ENCODE results near the gene TPSG1.

- TF ChIP-seq CTCF (conservative IDR thresholded peaks at IDR 0.05; ENCODE audit: low read depth in 2 of 2) (no peak), POLR2AphosphoS5 (IDR thresholded peaks at IDR 0.05; ENCODE audit: low read depth) (no peak), EZH2 (IDR thresholded peaks at IDR 0.05; ENCODE audit: low read depth, unreplicated experiment) (no peak), ZNF331 (CRISPR knock-in tag; IDR thresholded peaks at IDR 0.05; ENCODE audit: low read depth) (no peak), JUNB (IDR thresholded peaks at IDR 0.05; ENCODE audit: unreplicated experiment) (no peak), ZNF114 (CRISPR knock-in tag; IDR thresholded peaks at IDR 0.05) (no peak), EZH2phosphoT487 (IDR thresholded peaks at IDR 0.05; ENCODE audit: unreplicated experiment) (no peak), REST (IDR thresholded peaks at IDR 0.05; ENCODE audit: unreplicated experiment) (no peak), NANOG (IDR thresholded peaks at IDR 0.05; ENCODE audit: borderline replicate concordance) (no peak), CREB1 (CRISPR knock-in tag; IDR thresholded peaks at IDR 0.05; ENCODE audit: low read depth) (no peak)
- TF ChIP-seq, protein P1, sequence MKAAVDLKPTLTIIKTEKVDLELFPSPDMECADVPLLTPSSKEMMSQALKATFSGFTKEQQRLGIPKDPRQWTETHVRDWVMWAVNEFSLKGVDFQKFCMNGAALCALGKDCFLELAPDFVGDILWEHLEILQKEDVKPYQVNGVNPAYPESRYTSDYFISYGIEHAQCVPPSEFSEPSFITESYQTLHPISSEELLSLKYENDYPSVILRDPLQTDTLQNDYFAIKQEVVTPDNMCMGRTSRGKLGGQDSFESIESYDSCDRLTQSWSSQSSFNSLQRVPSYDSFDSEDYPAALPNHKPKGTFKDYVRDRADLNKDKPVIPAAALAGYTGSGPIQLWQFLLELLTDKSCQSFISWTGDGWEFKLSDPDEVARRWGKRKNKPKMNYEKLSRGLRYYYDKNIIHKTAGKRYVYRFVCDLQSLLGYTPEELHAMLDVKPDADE (IDR thresholded peaks at IDR 0.05) = no peak
These were observed 25.6 kb downstream of the TPSG1 start for GRCh38 chr16:1199347-1200013.

Data from GM23338 (cell line).